Nephron progenitor cell (in vitro differentiated cells): ENCODE measurements around the gene ERCC6L2.

Source experiments
- DNase-seq: peaks from one replicate; pipeline ENCODE4 v3.0.0; 2021
- H3K27ac Mint-ChIP-seq: 2 replicates; pipeline ENCODE4 v1.8.0; 2021; ENCODE audit warnings: mild to moderate bottlenecking, moderate library complexity, mixed read lengths
- H3K27me3 Mint-ChIP-seq: 2 replicates; pipeline ENCODE4 v1.8.0; 2021; ENCODE audit warnings: mild to moderate bottlenecking, low read depth, mixed read lengths; ENCODE audit not compliant: poor library complexity
- H3K36me3 Mint-ChIP-seq: 2 replicates; pipeline ENCODE4 v1.8.0; 2021; ENCODE audit warnings: low read depth, mixed read lengths
- H3K4me1 Mint-ChIP-seq: 2 replicates; pipeline ENCODE4 v1.8.0; 2021; ENCODE audit warnings: mixed read lengths
- H3K4me3 Mint-ChIP-seq: 2 replicates; pipeline ENCODE4 v1.8.0; 2021; ENCODE audit warnings: mild to moderate bottlenecking, moderate library complexity, mixed read lengths
- H3K9me3 Mint-ChIP-seq: 2 replicates; pipeline ENCODE4 v1.8.0; 2021; ENCODE audit warnings: mild to moderate bottlenecking, moderate library complexity, mixed read lengths
- CTCF ChIP-seq: fragments of 200-600 bp; sonication (generic); IDR thresholded peaks from 2 replicates; pipeline ENCODE4 v1.5.0; 2021; ENCODE audit warnings: antibody characterized with exemption

Gene ERCC6L2

DNA sequence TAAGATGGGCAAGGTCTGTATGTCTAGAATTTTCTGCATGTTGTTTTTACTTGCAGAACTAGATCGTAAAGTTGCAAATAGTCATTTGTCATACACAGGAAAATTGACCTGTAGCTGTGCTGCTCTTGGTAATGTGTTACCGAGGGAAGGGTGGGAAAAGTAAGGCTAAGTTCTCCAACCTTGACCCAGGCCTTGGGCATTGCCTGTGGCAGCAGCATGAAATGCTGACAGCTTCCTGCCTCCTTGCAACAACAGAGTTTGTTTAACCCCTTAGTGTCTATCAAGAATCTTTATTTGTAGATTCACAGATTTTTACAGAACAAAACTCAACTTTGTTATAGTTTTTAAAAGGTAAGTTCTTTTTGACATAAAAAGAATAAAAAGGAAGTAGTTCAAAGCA lies 48.3 kb downstream of the ERCC6L2 start:
- Mint-ChIP-seq H3K27me3 (no peaks in the 10 kb centered on the region), H3K36me3 (peaks cover 85% of the 10 kb centered on the region), H3K4me1 (peaks cover 16% of the 10 kb centered on the region), H3K4me3 (no peak overlapping the region), H3K9me3 (peaks cover 15% of the 10 kb centered on the region), H3K27ac (no peak overlapping the region)
- TF ChIP-seq CTCF, result no peak
- no peak for DNase-seq

DNA sequence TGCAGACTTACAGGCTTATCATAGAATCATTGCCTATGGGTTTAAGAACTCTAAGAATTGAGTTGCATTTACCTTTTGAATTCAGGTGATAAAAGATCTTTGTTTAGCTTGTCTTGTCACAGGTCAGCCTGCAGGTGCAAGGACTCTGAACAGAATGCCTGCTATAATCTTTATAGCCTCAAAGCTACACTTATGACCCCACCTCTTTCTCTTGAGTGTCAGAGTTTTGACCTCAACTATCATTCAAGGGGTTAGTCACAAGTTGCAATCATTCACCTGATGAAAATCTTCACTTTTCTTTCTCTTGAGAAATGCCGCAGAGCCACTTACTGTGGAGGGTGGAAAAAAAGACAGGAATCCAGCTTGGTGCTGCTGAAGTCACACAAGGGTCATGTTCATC lies 49.5 kb downstream of the ERCC6L2 start:
- no peak for DNase-seq
- H3K27me3 Mint-ChIP-seq, result no peaks in the 10 kb centered on the region
- peaks cover 15% of the 10 kb centered on the region for H3K9me3 Mint-ChIP-seq
- H3K4me3 Mint-ChIP-seq, result no peak overlapping the region
- peaks cover 85% of the 10 kb centered on the region for H3K36me3 Mint-ChIP-seq
- TF ChIP-seq CTCF, result no peak
- H3K4me1 Mint-ChIP-seq, result peaks cover 8% of the 10 kb centered on the region
- H3K27ac Mint-ChIP-seq, result no peak overlapping the region

- Mint-ChIP-seq H3K27ac (no peak overlapping the region), H3K36me3 (peaks cover 85% of the 10 kb centered on the region), H3K9me3 (no peaks in the 10 kb centered on the region), H3K4me1 (peaks cover 5% of the 10 kb centered on the region), H3K4me3 (no peak overlapping the region), H3K27me3 (no peaks in the 10 kb centered on the region)
- TF ChIP-seq CTCF, result no peak
- no peak for DNase-seq
These were observed 51.9 kb downstream of the ERCC6L2 start for GRCh38 chr9:95927271-95928004.

DNA sequence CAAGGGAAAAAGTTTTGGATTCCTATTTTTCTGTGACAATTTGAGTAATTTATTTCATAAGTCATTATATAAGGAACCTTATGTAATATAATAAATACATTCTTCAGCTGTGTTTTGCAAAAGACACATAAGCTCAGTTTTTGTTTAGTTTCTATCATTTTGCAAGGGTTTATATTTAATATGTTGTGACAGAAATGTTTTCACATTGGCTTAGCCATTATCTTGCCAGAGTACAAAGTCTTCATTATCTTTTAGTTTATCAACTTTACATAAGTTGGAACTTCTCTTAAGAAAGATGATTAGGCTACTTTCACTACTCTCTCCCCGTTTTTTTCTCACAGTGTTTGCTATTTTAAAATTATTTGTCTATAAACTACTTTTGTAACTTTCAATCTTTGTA lies 54.8 kb downstream of the ERCC6L2 start:
- no peaks in the 10 kb centered on the region for H3K4me1 Mint-ChIP-seq
- no peak for DNase-seq
- TF ChIP-seq CTCF, result no peak
- H3K4me3 Mint-ChIP-seq, result no peak overlapping the region
- peaks cover 90% of the 10 kb centered on the region for H3K36me3 Mint-ChIP-seq
- no peak overlapping the region for H3K27ac Mint-ChIP-seq
- no peaks in the 10 kb centered on the region for H3K27me3 Mint-ChIP-seq
- no peaks in the 10 kb centered on the region for H3K9me3 Mint-ChIP-seq

DNA sequence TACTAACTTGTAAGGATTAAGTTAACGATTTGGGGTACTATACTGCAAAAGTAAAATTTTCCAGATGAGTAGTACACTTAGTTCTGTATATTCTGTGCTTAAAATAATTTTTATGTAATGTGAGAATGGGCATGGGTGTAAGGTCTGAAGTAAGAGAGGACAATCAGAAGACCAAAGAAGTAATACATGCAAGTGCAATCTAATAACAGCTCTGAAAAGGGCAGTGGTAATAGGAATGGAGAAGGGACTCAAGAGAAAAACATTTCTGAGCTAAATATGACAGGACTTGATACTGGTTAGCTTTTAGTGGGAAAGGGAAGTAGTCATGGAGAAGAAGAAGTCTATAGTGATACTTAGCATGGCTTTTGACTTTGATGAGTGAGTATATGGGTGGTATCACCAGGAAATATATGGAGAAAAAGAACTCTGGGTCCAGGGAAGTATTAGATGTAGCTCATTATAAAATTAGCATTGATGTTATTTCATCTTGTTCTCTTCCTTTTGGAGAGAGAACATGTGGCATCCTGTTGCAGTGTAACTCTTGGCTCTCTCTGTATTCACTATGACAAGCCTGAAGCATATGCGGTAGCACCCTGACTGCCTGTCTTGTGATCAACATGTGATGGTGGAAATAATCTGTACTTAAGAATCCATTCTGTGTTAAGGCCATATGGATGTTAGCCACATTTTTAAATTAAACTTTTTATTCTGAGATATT lies 60.5 kb downstream of the ERCC6L2 start:
- Mint-ChIP-seq H3K4me3 (no peak overlapping the region), H3K27ac (no peak overlapping the region), H3K4me1 (no peaks in the 10 kb centered on the region), H3K36me3 (peaks cover 95% of the 10 kb centered on the region), H3K27me3 (no peaks in the 10 kb centered on the region), H3K9me3 (peaks cover 37% of the 10 kb centered on the region)
- TF ChIP-seq CTCF, result no peak
- DNase-seq, result no peak
